Hepatocyte (in vitro differentiated cells): Measurements from ENCODE around the gene SARDH.
"Not testable (repeated sequence)": the region's sequence is repeated elsewhere in the genome, so short reads cannot be mapped to it uniquely, and the experiment has no call there.

Experiments
- CTCF ChIP-seq: fragments of 200-600 bp; sonication (generic); IDR thresholded peaks from 2 replicates; pipeline ENCODE4 v1.5.1; 2016; ENCODE audit warnings: antibody characterized with exemption, mild to moderate bottlenecking; ENCODE audit not compliant: poor library complexity
- EZH2 ChIP-seq: fragments of 200-600 bp; sonication (generic); IDR thresholded peaks from 2 replicates; pipeline ENCODE4 v1.6.1; 2016; ENCODE audit warnings: antibody characterized with exemption, mild to moderate bottlenecking, borderline replicate concordance
- EZH2phosphoT487 ChIP-seq: fragments of 200-600 bp; sonication (generic); IDR thresholded peaks from one replicate; pipeline ENCODE4 v1.6.1; 2018; ENCODE audit warnings: antibody characterized with exemption, mild to moderate bottlenecking, low read depth, moderate library complexity; ENCODE audit not compliant: unreplicated experiment, severe bottlenecking

- TF ChIP-seq CTCF, EZH2, EZH2phosphoT487: not testable (repeated sequence)
These were observed 112.1 kb downstream of the SARDH start for GRCh38 chr9:133626008-133626407.
